Measurements from ENCODE around the gene TRAIP. TPM values are rescaled to one million over a fixed set of nuclear protein-coding genes. Genes with fewer than 3 reads are reported as not detected.

TRAIP gene
- total RNA-seq, 2 donors from 2014 or later, result 0.98 to 2.0 TPM

Small RNA genes lying within 50 kb of the gene (microRNA-seq; reads per million reads assigned to microRNA genes)
- gene MIR5193 (ENCODE audit: borderline number of aligned reads in 2 of 2, borderline replicate concordance in 1 of 2), result 0 reads per million in 2 donors

Other genes with a start within 250 kb of the TRAIP start
- 10 to 100 TPM; 61.1 to 67.5 TPM for gene APEH, start 182.2 kb downstream of the TRAIP start, total RNA-seq
- gene MST1, start 167.1 kb downstream of the TRAIP start, total RNA-seq, result 1 to 10 TPM; 3.9 to 8.0 TPM
- 10 to 100 TPM; 29.1 to 29.8 TPM for gene RNF123, start 167.0 kb downstream of the TRAIP start, total RNA-seq
- 1 to 10 TPM in 1 of 2 donors, under 1 TPM in 1; 0.44 to 1.1 TPM for gene AMIGO3, start 136.9 kb downstream of the TRAIP start, total RNA-seq
- gene GMPPB, start 132.6 kb downstream of the TRAIP start, total RNA-seq, result 10 to 100 TPM; 12.0 to 21.7 TPM
- 10 to 100 TPM; 24.0 to 30.9 TPM for gene IP6K1, start 70.0 kb downstream of the TRAIP start, total RNA-seq
- under 1 TPM in 1 of 2 donors, not detected in 1; 0.20 TPM for gene CDHR4, start 56.7 kb downstream of the TRAIP start, total RNA-seq
- 1 to 10 TPM; 1.8 to 4.2 TPM for gene INKA1, start 53.3 kb downstream of the TRAIP start, total RNA-seq
- gene UBA7, start 42.6 kb downstream of the TRAIP start, total RNA-seq, result 10 to 100 TPM; 11.3 to 12.2 TPM
- gene CAMKV, start 13.3 kb upstream of the TRAIP start, total RNA-seq, result not detected
- gene MST1R, start 47.3 kb upstream of the TRAIP start, total RNA-seq, result 1 to 10 TPM; 1.2 to 4.2 TPM
- 1 to 10 TPM; 8.4 to 9.4 TPM for gene MON1A, start 73.2 kb upstream of the TRAIP start, total RNA-seq
- gene RBM6, start 83.6 kb upstream of the TRAIP start, total RNA-seq, result 10 to 100 TPM; 34.6 to 38.0 TPM
- gene RBM5, start 232.4 kb upstream of the TRAIP start, total RNA-seq, result 10 to 100 TPM; 58.7 to 75.8 TPM